ENCODE data around the gene MAN1A1. TPM values are rescaled to one million over a fixed set of nuclear protein-coding genes. Genes with fewer than 3 reads are reported as not detected.
"Not testable (repeated sequence)": the region's sequence is repeated elsewhere in the genome, so short reads cannot be mapped to it uniquely, and the experiment has no call there.

MAN1A1 gene
- total and polyA plus RNA-seq, 2 donors = 14.7 to 23.6 TPM

- H3K4me3 ChIP-seq (ENCODE audit: low read length in 2 of 2) = no peak overlapping the region
- no peaks in the 10 kb centered on the region for H3K36me3 ChIP-seq (ENCODE audit: control insufficient read depth in 2 of 2, insufficient read depth in 2 of 2, low read length in 1 of 2)
- no peak overlapping the region for H3K27ac ChIP-seq (ENCODE audit: low read depth in 1 of 2, low read length in 1 of 2)
- H3K4me1 ChIP-seq (ENCODE audit: control insufficient read depth in 2 of 2, insufficient read depth in 2 of 2, low read length in 2 of 2) = no peaks in the 10 kb centered on the region
- H3K9me3 ChIP-seq (ENCODE audit: control insufficient read depth in 2 of 2, insufficient read depth in 1 of 2, low read length in 1 of 2) = no peaks in the 10 kb centered on the region
- no peaks in the 10 kb centered on the region for H3K27me3 ChIP-seq (ENCODE audit: control insufficient read depth in 2 of 2, insufficient read depth in 1 of 2, low read length in 1 of 2)
- 80% methylated on average over 3 of the region's 3 CpGs for WGBS
- no peak for DNase-seq (ENCODE audit: low read depth in 6 of 9, low spot score in 9 of 9)
Observed at GRCh38 chr6:119171088-119171841, 178.3 kb downstream of the MAN1A1 start.

- H3K9me3 ChIP-seq (ENCODE audit: control insufficient read depth in 2 of 2, insufficient read depth in 1 of 2, low read length in 1 of 2) = no peaks in the 10 kb centered on the region
- H3K4me1 ChIP-seq (ENCODE audit: control insufficient read depth in 2 of 2, insufficient read depth in 2 of 2, low read length in 2 of 2) = no peaks in the 10 kb centered on the region
- H3K27ac ChIP-seq (ENCODE audit: low read depth in 1 of 2, low read length in 1 of 2) = no peak overlapping the region
- H3K36me3 ChIP-seq (ENCODE audit: control insufficient read depth in 2 of 2, insufficient read depth in 2 of 2, low read length in 1 of 2) = no peaks in the 10 kb centered on the region
- DNase-seq (ENCODE audit: low read depth in 6 of 9, low spot score in 9 of 9) = no peak
- no peaks in the 10 kb centered on the region for H3K27me3 ChIP-seq (ENCODE audit: control insufficient read depth in 2 of 2, insufficient read depth in 1 of 2, low read length in 1 of 2)
- 89% methylated on average over 8 of the region's 8 CpGs for WGBS
- H3K4me3 ChIP-seq (ENCODE audit: low read length in 2 of 2) = no peak overlapping the region
Observed at GRCh38 chr6:119170447-119171087, 179.0 kb downstream of the MAN1A1 start.

- Histone ChIP-seq H3K4me1 (ENCODE audit: control insufficient read depth in 2 of 2, insufficient read depth in 2 of 2, low read length in 2 of 2) (no peaks in the 10 kb centered on the region), H3K4me3 (ENCODE audit: low read length in 2 of 2) (no peak overlapping the region), H3K27ac (ENCODE audit: low read depth in 1 of 2, low read length in 1 of 2) (no peak overlapping the region), H3K9me3 (ENCODE audit: control insufficient read depth in 2 of 2, insufficient read depth in 1 of 2, low read length in 1 of 2) (no peaks in the 10 kb centered on the region), H3K36me3 (ENCODE audit: control insufficient read depth in 2 of 2, insufficient read depth in 2 of 2, low read length in 1 of 2) (no peaks in the 10 kb centered on the region), H3K27me3 (ENCODE audit: control insufficient read depth in 2 of 2, insufficient read depth in 1 of 2, low read length in 1 of 2) (no peaks in the 10 kb centered on the region)
- 99% methylated on average over 1 of the region's 1 CpG for WGBS
- no peak for DNase-seq (ENCODE audit: low read depth in 6 of 9, low spot score in 9 of 9)
Observed at GRCh38 chr6:119170103-119170446, 179.5 kb downstream of the MAN1A1 start.

GRCh38 chr6:119169355-119169754 lies 180.2 kb downstream of the MAN1A1 start:
- H3K27ac ChIP-seq (ENCODE audit: low read depth in 1 of 2, low read length in 1 of 2) = not testable (repeated sequence)

GRCh38 chr6:119166024-119166784 lies 183.4 kb downstream of the MAN1A1 start:
- DNase-seq (ENCODE audit: low read depth in 6 of 9, low spot score in 9 of 9) = no peak
- Histone ChIP-seq H3K27me3 (ENCODE audit: control insufficient read depth in 2 of 2, insufficient read depth in 1 of 2, low read length in 1 of 2) (no peaks in the 10 kb centered on the region), H3K4me1 (ENCODE audit: control insufficient read depth in 2 of 2, insufficient read depth in 2 of 2, low read length in 2 of 2) (no peaks in the 10 kb centered on the region), H3K27ac (ENCODE audit: low read depth in 1 of 2, low read length in 1 of 2) (no peak overlapping the region), H3K4me3 (ENCODE audit: low read length in 2 of 2) (no peak overlapping the region), H3K36me3 (ENCODE audit: control insufficient read depth in 2 of 2, insufficient read depth in 2 of 2, low read length in 1 of 2) (no peaks in the 10 kb centered on the region), H3K9me3 (ENCODE audit: control insufficient read depth in 2 of 2, insufficient read depth in 1 of 2, low read length in 1 of 2) (no peaks in the 10 kb centered on the region)
- 95% methylated on average over 3 of the region's 3 CpGs for WGBS

More at GRCh38 chr6:119169355-119169754, 180.2 kb downstream of the MAN1A1 start:
- H3K4me3 ChIP-seq (ENCODE audit: low read length in 2 of 2); H3K4me1 ChIP-seq (ENCODE audit: control insufficient read depth in 2 of 2, insufficient read depth in 2 of 2, low read length in 2 of 2); H3K9me3 ChIP-seq (ENCODE audit: control insufficient read depth in 2 of 2, insufficient read depth in 1 of 2, low read length in 1 of 2); H3K36me3 ChIP-seq (ENCODE audit: control insufficient read depth in 2 of 2, insufficient read depth in 2 of 2, low read length in 1 of 2); H3K27me3 ChIP-seq (ENCODE audit: control insufficient read depth in 2 of 2, insufficient read depth in 1 of 2, low read length in 1 of 2); DNase-seq (ENCODE audit: low read depth in 6 of 9, low spot score in 9 of 9): not testable (repeated sequence)
- over 99% methylated on average over 2 of the region's 2 CpGs for WGBS

- Histone ChIP-seq H3K9me3 (ENCODE audit: control insufficient read depth in 2 of 2, insufficient read depth in 1 of 2, low read length in 1 of 2) (peaks cover 0 to 4% of the 10 kb centered on the region in 2 donors), H3K36me3 (ENCODE audit: control insufficient read depth in 2 of 2, insufficient read depth in 2 of 2, low read length in 1 of 2) (no peaks in the 10 kb centered on the region), H3K27me3 (ENCODE audit: control insufficient read depth in 2 of 2, insufficient read depth in 1 of 2, low read length in 1 of 2) (no peaks in the 10 kb centered on the region), H3K4me1 (ENCODE audit: control insufficient read depth in 2 of 2, insufficient read depth in 2 of 2, low read length in 2 of 2) (no peaks in the 10 kb centered on the region), H3K27ac (ENCODE audit: low read depth in 1 of 2, low read length in 1 of 2) (no peak overlapping the region), H3K4me3 (ENCODE audit: low read length in 2 of 2) (no peak overlapping the region)
- 74% methylated on average over 8 of the region's 8 CpGs for WGBS
- DNase-seq (ENCODE audit: low read depth in 6 of 9, low spot score in 9 of 9) = no peak
Observed at GRCh38 chr6:119163006-119163405, 186.6 kb downstream of the MAN1A1 start.

GRCh38 chr6:119162134-119162775 lies 187.3 kb downstream of the MAN1A1 start:
- peaks cover 0 to 4% of the 10 kb centered on the region in 2 donors for H3K9me3 ChIP-seq (ENCODE audit: control insufficient read depth in 2 of 2, insufficient read depth in 1 of 2, low read length in 1 of 2)
- DNase-seq (ENCODE audit: low read depth in 6 of 9, low spot score in 9 of 9) = no peak
- 96% methylated on average over 2 of the region's 2 CpGs for WGBS
- no peaks in the 10 kb centered on the region for H3K27me3 ChIP-seq (ENCODE audit: control insufficient read depth in 2 of 2, insufficient read depth in 1 of 2, low read length in 1 of 2)
- H3K4me1 ChIP-seq (ENCODE audit: control insufficient read depth in 2 of 2, insufficient read depth in 2 of 2, low read length in 2 of 2) = no peaks in the 10 kb centered on the region
- H3K36me3 ChIP-seq (ENCODE audit: control insufficient read depth in 2 of 2, insufficient read depth in 2 of 2, low read length in 1 of 2) = no peaks in the 10 kb centered on the region
- H3K27ac ChIP-seq (ENCODE audit: low read depth in 1 of 2, low read length in 1 of 2) = no peak overlapping the region
- no peak overlapping the region for H3K4me3 ChIP-seq (ENCODE audit: low read length in 2 of 2)

GRCh38 chr6:119161438-119161837 lies 188.1 kb downstream of the MAN1A1 start:
- 85% methylated on average over 4 of the region's 4 CpGs for WGBS
- Histone ChIP-seq H3K4me3 (ENCODE audit: low read length in 2 of 2) (no peak overlapping the region), H3K9me3 (ENCODE audit: control insufficient read depth in 2 of 2, insufficient read depth in 1 of 2, low read length in 1 of 2) (peaks cover 0 to 4% of the 10 kb centered on the region in 2 donors), H3K27me3 (ENCODE audit: control insufficient read depth in 2 of 2, insufficient read depth in 1 of 2, low read length in 1 of 2) (no peaks in the 10 kb centered on the region), H3K36me3 (ENCODE audit: control insufficient read depth in 2 of 2, insufficient read depth in 2 of 2, low read length in 1 of 2) (no peaks in the 10 kb centered on the region), H3K27ac (ENCODE audit: low read depth in 1 of 2, low read length in 1 of 2) (no peak overlapping the region), H3K4me1 (ENCODE audit: control insufficient read depth in 2 of 2, insufficient read depth in 2 of 2, low read length in 2 of 2) (no peaks in the 10 kb centered on the region)
- no peak for DNase-seq (ENCODE audit: low read depth in 6 of 9, low spot score in 9 of 9)

GRCh38 chr6:119160911-119161310 lies 188.7 kb downstream of the MAN1A1 start:
- peaks cover 0 to 4% of the 10 kb centered on the region in 2 donors for H3K9me3 ChIP-seq (ENCODE audit: control insufficient read depth in 2 of 2, insufficient read depth in 1 of 2, low read length in 1 of 2)
- no peak for DNase-seq (ENCODE audit: low read depth in 6 of 9, low spot score in 9 of 9)
- no peaks in the 10 kb centered on the region for H3K27me3 ChIP-seq (ENCODE audit: control insufficient read depth in 2 of 2, insufficient read depth in 1 of 2, low read length in 1 of 2)
- H3K4me1 ChIP-seq (ENCODE audit: control insufficient read depth in 2 of 2, insufficient read depth in 2 of 2, low read length in 2 of 2) = no peaks in the 10 kb centered on the region
- no peak overlapping the region for H3K27ac ChIP-seq (ENCODE audit: low read depth in 1 of 2, low read length in 1 of 2)
- WGBS = 97% methylated on average over 2 of the region's 2 CpGs
- no peak overlapping the region for H3K4me3 ChIP-seq (ENCODE audit: low read length in 2 of 2)
- H3K36me3 ChIP-seq (ENCODE audit: control insufficient read depth in 2 of 2, insufficient read depth in 2 of 2, low read length in 1 of 2) = no peaks in the 10 kb centered on the region

Measured in thymus (tissue), 11 donors.